GM18951 (cell line): Measurements from ENCODE around the gene ZFYVE28.

ENCODE experiments used
- POLR2A ChIP-seq: IDR thresholded peaks from 4 replicates; pipeline ENCODE4 v1.6.1; 2011; ENCODE audit warnings: mild to moderate bottlenecking; ENCODE audit not compliant: insufficient read length, insufficient read depth; ENCODE audit errors: extremely low read depth
- in situ Hi-C: fragments of 300-500 bp; cut with MboI; formaldehyde crosslinking; loops from one replicate; pipeline ENCODE4 v1.12.0; 2022; ENCODE audit warnings: low sequenced_read_pairs, mixed read lengths, inconsistent platforms; ENCODE audit not compliant: unreplicated experiment

The ZFYVE28 gene

GRCh38 chr4:2297606-2298531, 120.6 kb downstream of the ZFYVE28 start:
- in situ Hi-C loops: no loop called here
- no peak for TF ChIP-seq POLR2A

GRCh38 chr4:2296631-2297601, 121.5 kb downstream of the ZFYVE28 start:
- in situ Hi-C loops: no loop called here
- TF ChIP-seq POLR2A: no peak

GRCh38 chr4:2295900-2296442, 122.5 kb downstream of the ZFYVE28 start:
- in situ Hi-C loops: no loop called here
- no peak for TF ChIP-seq POLR2A

DNA sequence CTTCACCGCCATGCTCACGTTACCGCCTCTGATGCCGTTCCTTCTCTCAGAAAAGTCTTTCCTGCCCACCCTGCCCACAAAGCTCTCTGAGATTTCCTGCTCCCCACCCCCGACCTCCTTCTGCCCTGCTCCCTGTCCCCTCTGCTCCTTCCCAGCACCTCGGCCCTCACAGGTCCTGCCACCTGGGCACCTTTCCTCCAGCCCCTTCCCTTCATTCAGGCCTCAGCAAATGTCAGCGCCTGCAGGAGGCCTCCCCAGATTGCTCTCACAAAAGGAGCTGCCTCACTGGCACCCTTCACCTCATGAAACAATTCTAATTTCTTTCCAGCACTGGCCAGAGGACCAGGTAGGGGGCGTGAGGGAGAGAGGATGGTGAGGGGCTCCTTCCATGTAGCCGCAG, 122.9 kb downstream of the ZFYVE28 start:
- TF ChIP-seq POLR2A: no peak
- in situ Hi-C loops: no loop called here

- in situ Hi-C loops: no loop called here
Observed at GRCh38 chr4:2292646-2293108, 125.8 kb downstream of the ZFYVE28 start.

GRCh38 chr4:2291705-2292645, 126.5 kb downstream of the ZFYVE28 start:
- in situ Hi-C loops: no loop called here
- TF ChIP-seq POLR2A: no peak

More at GRCh38 chr4:2292646-2293108, 125.8 kb downstream of the ZFYVE28 start:
- TF ChIP-seq POLR2A: no peak

DNA sequence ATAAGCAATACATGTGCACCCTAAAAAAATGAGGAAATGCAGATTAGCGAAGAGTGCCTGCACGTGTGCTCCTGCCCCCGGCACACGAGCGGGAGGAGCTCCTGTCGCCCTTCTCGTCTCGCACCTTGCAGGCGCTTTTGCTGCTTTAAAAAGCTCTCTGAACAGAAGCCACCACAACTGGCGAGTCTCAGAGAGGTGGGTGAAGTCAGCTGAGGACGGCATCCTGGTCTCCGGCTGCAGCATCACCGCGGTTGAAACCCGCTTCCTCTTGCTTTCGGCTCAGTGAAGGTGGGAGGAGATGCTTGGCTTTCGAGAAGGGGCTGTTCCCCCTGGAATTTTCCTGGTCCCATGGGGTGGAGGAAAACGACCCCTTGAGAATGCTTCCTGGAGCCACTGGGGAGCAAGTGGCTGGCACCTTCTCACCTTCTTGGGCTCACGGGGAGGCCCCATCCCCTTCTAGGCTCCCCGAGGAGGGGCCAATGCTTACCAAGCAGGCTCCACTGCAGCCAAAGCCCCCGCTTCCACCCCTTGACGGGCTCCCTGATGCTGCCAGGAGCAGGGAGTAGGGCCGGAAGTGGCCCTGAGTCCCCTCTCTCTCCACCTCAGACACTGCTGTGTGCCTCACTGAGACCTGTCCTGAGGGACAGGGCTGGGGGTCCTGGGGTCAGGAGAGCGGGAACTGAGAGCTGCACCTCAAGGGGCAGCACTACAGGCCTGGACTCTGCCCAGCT, 127.3 kb downstream of the ZFYVE28 start:
- TF ChIP-seq POLR2A: no peak
- in situ Hi-C loops: no loop called here

DNA sequence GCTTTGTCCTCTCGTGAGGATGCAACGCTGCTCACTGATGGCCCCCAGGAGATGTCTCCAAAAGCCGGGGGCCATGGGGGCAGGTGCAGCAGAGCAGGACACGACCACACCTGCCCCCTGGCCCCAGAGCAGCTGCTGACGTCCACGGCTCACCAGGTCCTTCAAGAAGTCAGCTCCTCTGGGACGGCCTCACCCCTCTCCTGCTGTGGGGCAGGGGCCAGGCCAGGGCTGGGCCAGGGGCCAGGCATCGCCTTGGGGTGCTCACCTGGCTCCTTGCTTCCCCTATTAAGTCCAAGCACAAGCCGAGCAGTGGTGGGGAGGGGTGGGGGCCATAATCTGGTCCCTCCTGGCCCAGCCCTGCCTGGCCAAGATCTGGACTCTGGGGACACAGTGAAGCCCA, 128.0 kb downstream of the ZFYVE28 start:
- in situ Hi-C loops: no loop called here
- TF ChIP-seq POLR2A: no peak

DNA sequence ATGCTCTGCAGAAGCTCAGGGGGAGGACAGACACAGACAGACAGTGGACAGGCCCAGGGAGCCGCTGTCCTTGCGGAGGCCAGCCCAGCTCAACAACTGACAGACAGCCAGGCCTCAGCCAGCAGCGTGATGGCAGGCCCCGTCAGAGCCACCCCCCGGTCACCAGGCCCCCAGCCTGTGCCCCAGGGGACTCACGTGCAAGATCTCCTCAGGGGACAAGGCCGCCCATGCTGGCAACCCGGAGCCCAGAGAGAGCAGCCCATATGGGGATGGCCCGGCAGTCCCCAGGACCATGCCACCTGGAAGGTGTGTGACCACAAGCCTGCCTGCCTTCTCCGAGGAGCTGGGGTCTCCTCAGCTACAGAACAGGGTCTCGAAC, 128.5 kb downstream of the ZFYVE28 start:
- in situ Hi-C loops: no loop called here
- no peak for TF ChIP-seq POLR2A

GRCh38 chr4:2289311-2289954, 129.0 kb downstream of the ZFYVE28 start:
- TF ChIP-seq POLR2A: no peak

DNA sequence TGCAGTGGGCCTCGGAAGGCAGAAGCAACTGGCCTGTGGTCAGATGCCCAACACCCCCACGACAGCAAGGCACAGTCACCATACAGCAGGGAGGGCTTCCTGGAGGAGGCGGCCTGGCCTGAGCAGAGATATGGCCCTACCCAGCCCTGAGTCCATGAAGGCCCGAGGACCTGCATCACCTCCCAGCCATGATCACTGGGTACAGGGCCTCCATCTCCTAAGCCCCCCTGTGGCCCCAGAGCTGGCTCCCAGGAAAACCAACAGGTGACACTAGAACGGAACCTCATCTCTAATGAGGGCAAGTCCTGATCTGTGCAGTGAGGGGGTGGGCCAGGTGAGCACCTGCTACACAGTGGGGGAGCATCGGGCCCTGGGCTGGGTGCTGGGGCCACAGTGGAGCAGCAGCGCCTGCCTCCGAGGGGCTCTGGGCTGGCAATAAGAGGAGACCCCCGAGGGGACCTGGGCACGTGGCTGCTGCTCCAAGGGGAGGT, 130.3 kb downstream of the ZFYVE28 start:
- no peak for TF ChIP-seq POLR2A
- in situ Hi-C loops: no loop called here

More at GRCh38 chr4:2289311-2289954, 129.0 kb downstream of the ZFYVE28 start:
- in situ Hi-C loops: no loop called here
